HepG2 (cell line): ENCODE data around the gene TDRD9. TPM values are rescaled to one million over a fixed set of nuclear protein-coding genes. Genes with fewer than 3 reads are reported as not detected.

ENCODE experiments used
- ATAC-seq: fragments of 200-7000 bp; cut with Tn5 transposase; 3 replicates; pipeline ENCODE4 v1.9.1; 2020; ENCODE audit warnings: mild to moderate bottlenecking, moderate library complexity
- BruUV-seq: library from RNA; stranded (reverse); fragments of 400-500 nt; replicated peaks from 2 replicates; lab custom pipeline; 2021; lab: Mats Ljungman, UMichigan
- CTCF ChIA-PET: fragments of 300-600 bp; formaldehyde crosslinking; extraction: SDS; loops from one replicate; lab custom pipeline; 2021; ENCODE audit warnings: low total read pairs, inconsistent platforms, low intra/inter-chr PET ratio; lab: Yijun Ruan, JAX
- POLR2A ChIA-PET: fragments of 350-600 bp; sonication (Branson Sonifier 250); formaldehyde crosslinking; loops from one replicate; lab custom pipeline; 2020; ENCODE audit warnings: antibody characterized with exemption, inconsistent platforms; lab: Yijun Ruan, JAX
- DNase-seq: peaks from one replicate; pipeline ENCODE4 v3.0.0-alpha.2; 2015; ENCODE audit warnings: low spot score
- FAIRE-seq: peaks from 3 replicates; lab custom pipeline; 2011; peaks lifted over from hg19 to GRCh38; lab: Jason Lieb, UNC
- H2AFZ ChIP-seq: one replicate; pipeline ENCODE4 v1.6.1; 2011; ENCODE audit warnings: low read length, inconsistent platforms
- H3K27ac ChIP-seq: fragments of 300-600 bp; 3 replicates; pipeline ENCODE4 v1.8.0; 2011; ENCODE audit warnings: mixed run types, mild to moderate bottlenecking, mixed read lengths, low read length, inconsistent platforms; ENCODE audit not compliant: insufficient read depth; ENCODE audit errors: extremely low read length
- H3K27me3 ChIP-seq, 2 experiments: fragments of 200-600 bp in 1 of 2; 2 replicates in 1 of 2; 3 replicates in 1 of 2; pipeline versions ENCODE4 v1.6.0 to v1.8.0; 2011; ENCODE audit warnings: low read length in 2 of 2, mild to moderate bottlenecking in 2 of 2, moderate library complexity in 2 of 2, inconsistent platforms in 1 of 2; ENCODE audit not compliant: insufficient read depth in 2 of 2, control insufficient read depth in 1 of 2
- H3K36me3 ChIP-seq, 2 experiments: fragments of 200-600 bp in 1 of 2; replicated peaks in 1 of 2; 2 replicates in 1 of 2; 3 replicates in 1 of 2; pipeline versions ENCODE4 v1.5.1 to v1.8.0; 2011; ENCODE audit warnings: low read length in 2 of 2, inconsistent platforms in 1 of 2; ENCODE audit not compliant: insufficient read depth in 2 of 2, control insufficient read depth in 1 of 2
- H3K4me1 ChIP-seq: 2 replicates; pipeline ENCODE4 v1.5.1; 2012; ENCODE audit warnings: low read length, inconsistent platforms; ENCODE audit not compliant: insufficient read depth
- H3K4me2 ChIP-seq: 2 replicates; pipeline ENCODE4 v1.6.0; 2011; ENCODE audit warnings: low read depth, low read length, inconsistent platforms
- H3K4me3 ChIP-seq, 3 experiments: fragments of 200-600 bp in 1 of 3; sonication (generic), shearing (Covaris generic) in 1 of 3; replicated peaks in 1 of 3; 2 replicates each; pipeline ENCODE4 v1.5.1; 2011 to 2016; ENCODE audit warnings: low read length in 3 of 3, inconsistent platforms in 2 of 3, low read depth in 2 of 3, mild to moderate bottlenecking in 2 of 3, control low read depth in 1 of 3, mixed read lengths in 1 of 3; ENCODE audit not compliant: insufficient read depth in 1 of 3
- H3K79me2 ChIP-seq: one replicate; pipeline ENCODE4 v1.6.1; 2011; ENCODE audit warnings: low read length, inconsistent platforms; ENCODE audit not compliant: insufficient read depth
- H3K9ac ChIP-seq: 2 replicates; pipeline ENCODE4 v1.6.0; 2011; ENCODE audit warnings: mild to moderate bottlenecking, low read depth, low read length, inconsistent platforms; ENCODE audit not compliant: insufficient read depth
- H3K9me3 ChIP-seq: 2 replicates; pipeline ENCODE4 v1.5.1; 2012; ENCODE audit warnings: mild to moderate bottlenecking, low read length
- H4K20me1 ChIP-seq: 2 replicates; pipeline ENCODE4 v1.6.0; 2011; ENCODE audit warnings: inconsistent platforms, mild to moderate bottlenecking, low read length, moderate library complexity; ENCODE audit not compliant: insufficient read depth
- CEBPG ChIP-seq: IDR thresholded peaks from 2 replicates; pipeline ENCODE4 v1.6.1; 2016
- GTF3A ChIP-seq: sonication (generic); formaldehyde crosslinking; conservative IDR thresholded peaks from 2 replicates; pipeline ENCODE4 v1.4.0; 2020; ENCODE audit warnings: mild to moderate bottlenecking, missing genetic modification reagents
- KDM5A ChIP-seq: fragments of 200-600 bp; sonication (generic); IDR thresholded peaks from 2 replicates; pipeline ENCODE4 v1.7.0; 2018; ENCODE audit warnings: antibody characterized with exemption, mild to moderate bottlenecking, low read length, borderline replicate concordance
- MXD4 ChIP-seq: IDR thresholded peaks from 2 replicates; pipeline ENCODE4 v1.6.1; 2016; ENCODE audit warnings: mild to moderate bottlenecking, missing biosample characterization, missing genetic modification reagents
- MYC ChIP-seq: sonication (generic); formaldehyde crosslinking; IDR thresholded peaks from 2 replicates; pipeline ENCODE4 v1.9.0; 2021; ENCODE audit warnings: missing genetic modification reagents, borderline replicate concordance
- PCBP2 ChIP-seq: fragments of 200-400 bp; formaldehyde crosslinking; optimal IDR thresholded peaks from 2 replicates; pipeline ENCODE3; 2018; ENCODE audit warnings: low read length, low read depth; ENCODE audit not compliant: poor library complexity, severe bottlenecking
- REL ChIP-seq: sonication (generic); formaldehyde crosslinking; conservative IDR thresholded peaks from 2 replicates; pipeline ENCODE4 v1.8.0; 2022; ENCODE audit warnings: mild to moderate bottlenecking, missing genetic modification reagents, moderate library complexity
- ZNF230 ChIP-seq: sonication (generic); formaldehyde crosslinking; IDR thresholded peaks from 2 replicates; pipeline ENCODE4 v1.4.0; 2020; ENCODE audit warnings: mild to moderate bottlenecking, missing genetic modification reagents
- WGBS: methylation state at CpG from one replicate; pipeline ENCODE4 v1.1.6; 2017; ENCODE audit warnings: low lambda C conversion rate; 5-methylcytosine and 5-hydroxymethylcytosine counted together
- in situ Hi-C: cut with HindIII; loops from 2 replicates; pipeline ENCODE4 v1.10.0; 2017; ENCODE audit warnings: low pct_unique_long_range_greater_than_20kb; ENCODE audit not compliant: extremely low pct_ligation_motif_present
- intact Hi-C: fragments of 100-400 bp; cut with micrococcal nuclease; formaldehyde crosslinking; loops from one replicate; pipeline ENCODE4 v1.10.0; 2022; ENCODE audit not compliant: unreplicated experiment
- polyA plus RNA-seq, 8 experiments: library from polyadenylated mRNA; depleted of rRNA in 3 of 8; stranded (reverse) in 7 of 8; unstranded in 1 of 8; fragments of >200 nt; fragmentation: Illumina TruSeq in 4 of 8; extraction: Trizol in 4 of 8; gene quantifications; 2 replicates each; pipeline versions ENCODE4 v1.2.1 to v1.2.3, GENCODE V29; 2011 to 2016; ENCODE audit warnings: low read depth in 4 of 8, missing spikeins in 1 of 8, mixed read lengths in 1 of 8; ENCODE audit not compliant: insufficient read depth in 1 of 8
- total RNA-seq, 5 experiments: library from RNA; depleted of rRNA; stranded (reverse); fragments of >200 nt; fragmentation: Illumina TruSeq; extraction: Trizol; gene quantifications; 2 replicates each; pipeline ENCODE4 v1.2.3, GENCODE V29; 2016; ENCODE audit warnings: low read depth in 1 of 5
- TF ChIP-seq, protein P1 (sequence below): sonication (generic); formaldehyde crosslinking; IDR thresholded peaks from 2 replicates; pipeline ENCODE4 v1.4.0; 2020; ENCODE audit warnings: missing genetic modification reagents
- TF ChIP-seq, protein P2 (sequence below): sonication (generic); formaldehyde crosslinking; IDR thresholded peaks from 2 replicates; pipeline ENCODE4 v1.4.0; 2020; ENCODE audit warnings: mild to moderate bottlenecking, missing genetic modification reagents, borderline replicate concordance
- TF ChIP-seq, protein P3 (sequence below): IDR thresholded peaks from 2 replicates; pipeline ENCODE4 v1.6.1; 2016; ENCODE audit warnings: missing compliant biosample characterization, missing genetic modification reagents, borderline replicate concordance
- TF ChIP-seq, protein P4 (sequence below): sonication (generic); formaldehyde crosslinking; IDR thresholded peaks from 2 replicates; pipeline ENCODE4 v1.8.0; 2022; ENCODE audit warnings: mild to moderate bottlenecking, missing genetic modification reagents, borderline replicate concordance

TDRD9 gene
- total and polyA plus RNA-seq, 2 of the 13 experiments (the other 11 are each of a cell fraction or from before 2014, with no cell fraction given): not detected

DNA sequence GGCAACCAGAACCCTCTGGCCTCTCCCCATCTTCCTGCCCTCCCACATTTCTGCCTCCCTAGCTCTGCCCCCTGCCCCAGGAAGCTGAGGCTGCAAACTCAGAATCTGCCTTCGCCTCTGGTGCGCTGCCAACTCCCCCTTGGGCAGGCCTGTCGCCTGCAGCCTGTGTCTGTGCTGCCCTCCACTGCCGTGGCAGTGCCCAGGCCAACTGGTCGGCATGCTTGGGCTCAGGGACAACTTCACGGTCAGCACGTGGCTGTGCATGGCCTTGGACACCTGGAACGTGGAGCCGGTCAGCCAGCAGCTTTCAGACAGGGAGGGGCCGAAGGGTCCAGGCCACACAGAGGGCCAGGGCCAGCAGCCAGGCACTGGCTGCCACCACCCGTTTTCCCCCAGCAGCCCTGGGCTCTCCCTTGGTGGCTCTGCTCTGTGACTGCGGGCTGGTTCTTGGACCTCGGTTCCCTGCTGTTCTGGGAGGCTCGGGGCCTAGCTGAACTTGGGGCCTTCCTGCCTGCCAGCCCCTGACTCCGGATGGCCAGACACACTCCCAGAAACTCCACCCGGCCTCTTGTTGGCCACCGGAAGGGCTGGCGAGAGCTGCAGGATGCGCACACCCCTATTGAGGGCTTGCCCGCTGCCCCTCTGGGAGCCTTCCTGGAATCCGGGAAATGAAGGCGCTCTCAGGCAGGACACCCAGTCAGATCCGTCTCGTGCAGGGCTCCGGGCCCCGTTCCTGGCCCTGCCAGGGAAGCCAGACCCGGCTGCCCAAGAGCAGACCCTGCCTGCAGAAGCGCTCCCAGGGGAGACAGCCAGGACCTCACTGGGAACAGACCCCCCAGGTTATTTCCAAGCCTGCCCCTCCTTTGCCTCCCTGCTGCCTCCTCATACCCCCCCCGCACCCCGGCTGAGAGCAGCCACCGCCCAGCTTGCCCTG, 46.7 kb upstream of the TDRD9 start:
- ATAC-seq (peak; percentile 58), DNase-seq (peak; percentile 75), FAIRE-seq (no peak)
- Histone ChIP-seq H3K4me2 (peak overlapping the region; percentile 94), H2AFZ (no peak overlapping the region), H3K79me2 (peaks cover 15% of the 10 kb centered on the region), H3K27ac (peak overlapping the region; percentile 98), H3K9ac (peak overlapping the region; percentile 79), H3K36me3 (no peaks in the 10 kb centered on the region; a peak in 1 of 5 replicates), H3K27me3 (no peaks in the 10 kb centered on the region; a peak in 1 of 5 replicates), H3K4me3 (peak overlapping the region in 1 of 3 experiments; percentile 78; a peak in 2 of 6 replicates), H4K20me1 (no peaks in the 10 kb centered on the region), H3K4me1 (peaks cover 79% of the 10 kb centered on the region), H3K9me3 (no peaks in the 10 kb centered on the region)
- no TSS peak for BruUV-seq
- in situ Hi-C loops: no loop called here
- POLR2A ChIA-PET: interaction anchor here (0.8 to 5.5 kb wide), 14 partner anchors 10 to 287 kb away, joined by 3 to 195 read pairs (median 7); partner anchors contain the start of genes PPP1R13B, XRCC3 and ZFYVE21
- intact Hi-C loops: no loop called here
- CTCF ChIA-PET: no interaction called here
- 65% methylated on average over 21 of the region's 31 CpGs for WGBS
- no peak for TF ChIP-seq GTF3A (CRISPR knock-in tag)
- TF ChIP-seq REL (CRISPR knock-in tag): peak; percentile 97
- TF ChIP-seq, protein P1, sequence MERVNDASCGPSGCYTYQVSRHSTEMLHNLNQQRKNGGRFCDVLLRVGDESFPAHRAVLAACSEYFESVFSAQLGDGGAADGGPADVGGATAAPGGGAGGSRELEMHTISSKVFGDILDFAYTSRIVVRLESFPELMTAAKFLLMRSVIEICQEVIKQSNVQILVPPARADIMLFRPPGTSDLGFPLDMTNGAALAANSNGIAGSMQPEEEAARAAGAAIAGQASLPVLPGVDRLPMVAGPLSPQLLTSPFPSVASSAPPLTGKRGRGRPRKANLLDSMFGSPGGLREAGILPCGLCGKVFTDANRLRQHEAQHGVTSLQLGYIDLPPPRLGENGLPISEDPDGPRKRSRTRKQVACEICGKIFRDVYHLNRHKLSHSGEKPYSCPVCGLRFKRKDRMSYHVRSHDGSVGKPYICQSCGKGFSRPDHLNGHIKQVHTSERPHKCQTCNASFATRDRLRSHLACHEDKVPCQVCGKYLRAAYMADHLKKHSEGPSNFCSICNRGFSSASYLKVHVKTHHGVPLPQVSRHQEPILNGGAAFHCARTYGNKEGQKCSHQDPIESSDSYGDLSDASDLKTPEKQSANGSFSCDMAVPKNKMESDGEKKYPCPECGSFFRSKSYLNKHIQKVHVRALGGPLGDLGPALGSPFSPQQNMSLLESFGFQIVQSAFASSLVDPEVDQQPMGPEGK (CRISPR knock-in tag): peak; percentile 94
- no peak for TF ChIP-seq KDM5A
- TF ChIP-seq, protein P2, sequence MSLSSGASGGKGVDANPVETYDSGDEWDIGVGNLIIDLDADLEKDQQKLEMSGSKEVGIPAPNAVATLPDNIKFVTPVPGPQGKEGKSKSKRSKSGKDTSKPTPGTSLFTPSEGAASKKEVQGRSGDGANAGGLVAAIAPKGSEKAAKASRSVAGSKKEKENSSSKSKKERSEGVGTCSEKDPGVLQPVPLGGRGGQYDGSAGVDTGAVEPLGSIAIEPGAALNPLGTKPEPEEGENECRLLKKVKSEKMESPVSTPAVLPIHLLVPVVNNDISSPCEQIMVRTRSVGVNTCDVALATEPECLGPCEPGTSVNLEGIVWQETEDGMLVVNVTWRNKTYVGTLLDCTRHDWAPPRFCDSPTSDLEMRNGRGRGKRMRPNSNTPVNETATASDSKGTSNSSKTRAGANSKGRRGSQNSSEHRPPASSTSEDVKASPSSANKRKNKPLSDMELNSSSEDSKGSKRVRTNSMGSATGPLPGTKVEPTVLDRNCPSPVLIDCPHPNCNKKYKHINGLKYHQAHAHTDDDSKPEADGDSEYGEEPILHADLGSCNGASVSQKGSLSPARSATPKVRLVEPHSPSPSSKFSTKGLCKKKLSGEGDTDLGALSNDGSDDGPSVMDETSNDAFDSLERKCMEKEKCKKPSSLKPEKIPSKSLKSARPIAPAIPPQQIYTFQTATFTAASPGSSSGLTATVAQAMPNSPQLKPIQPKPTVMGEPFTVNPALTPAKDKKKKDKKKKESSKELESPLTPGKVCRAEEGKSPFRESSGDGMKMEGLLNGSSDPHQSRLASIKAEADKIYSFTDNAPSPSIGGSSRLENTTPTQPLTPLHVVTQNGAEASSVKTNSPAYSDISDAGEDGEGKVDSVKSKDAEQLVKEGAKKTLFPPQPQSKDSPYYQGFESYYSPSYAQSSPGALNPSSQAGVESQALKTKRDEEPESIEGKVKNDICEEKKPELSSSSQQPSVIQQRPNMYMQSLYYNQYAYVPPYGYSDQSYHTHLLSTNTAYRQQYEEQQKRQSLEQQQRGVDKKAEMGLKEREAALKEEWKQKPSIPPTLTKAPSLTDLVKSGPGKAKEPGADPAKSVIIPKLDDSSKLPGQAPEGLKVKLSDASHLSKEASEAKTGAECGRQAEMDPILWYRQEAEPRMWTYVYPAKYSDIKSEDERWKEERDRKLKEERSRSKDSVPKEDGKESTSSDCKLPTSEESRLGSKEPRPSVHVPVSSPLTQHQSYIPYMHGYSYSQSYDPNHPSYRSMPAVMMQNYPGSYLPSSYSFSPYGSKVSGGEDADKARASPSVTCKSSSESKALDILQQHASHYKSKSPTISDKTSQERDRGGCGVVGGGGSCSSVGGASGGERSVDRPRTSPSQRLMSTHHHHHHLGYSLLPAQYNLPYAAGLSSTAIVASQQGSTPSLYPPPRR (CRISPR knock-in tag): peak; percentile 86; the same call in 1 of the 2 replicates
- TF ChIP-seq CEBPG (CRISPR knock-in tag): peak; percentile 53
- peak; percentile 97 for TF ChIP-seq ZNF230
- peak; percentile 99 for TF ChIP-seq MYC (CRISPR knock-in tag)
- TF ChIP-seq MXD4 (CRISPR knock-in tag): peak; percentile 93
- TF ChIP-seq, protein P3, sequence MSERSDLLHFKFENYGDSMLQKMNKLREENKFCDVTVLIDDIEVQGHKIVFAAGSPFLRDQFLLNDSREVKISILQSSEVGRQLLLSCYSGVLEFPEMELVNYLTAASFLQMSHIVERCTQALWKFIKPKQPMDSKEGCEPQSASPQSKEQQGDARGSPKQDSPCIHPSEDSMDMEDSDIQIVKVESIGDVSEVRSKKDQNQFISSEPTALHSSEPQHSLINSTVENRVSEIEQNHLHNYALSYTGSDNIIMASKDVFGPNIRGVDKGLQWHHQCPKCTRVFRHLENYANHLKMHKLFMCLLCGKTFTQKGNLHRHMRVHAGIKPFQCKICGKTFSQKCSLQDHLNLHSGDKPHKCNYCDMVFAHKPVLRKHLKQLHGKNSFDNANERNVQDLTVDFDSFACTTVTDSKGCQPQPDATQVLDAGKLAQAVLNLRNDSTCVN: peak; percentile 87
- no peak for TF ChIP-seq PCBP2
- TF ChIP-seq, protein P4, sequence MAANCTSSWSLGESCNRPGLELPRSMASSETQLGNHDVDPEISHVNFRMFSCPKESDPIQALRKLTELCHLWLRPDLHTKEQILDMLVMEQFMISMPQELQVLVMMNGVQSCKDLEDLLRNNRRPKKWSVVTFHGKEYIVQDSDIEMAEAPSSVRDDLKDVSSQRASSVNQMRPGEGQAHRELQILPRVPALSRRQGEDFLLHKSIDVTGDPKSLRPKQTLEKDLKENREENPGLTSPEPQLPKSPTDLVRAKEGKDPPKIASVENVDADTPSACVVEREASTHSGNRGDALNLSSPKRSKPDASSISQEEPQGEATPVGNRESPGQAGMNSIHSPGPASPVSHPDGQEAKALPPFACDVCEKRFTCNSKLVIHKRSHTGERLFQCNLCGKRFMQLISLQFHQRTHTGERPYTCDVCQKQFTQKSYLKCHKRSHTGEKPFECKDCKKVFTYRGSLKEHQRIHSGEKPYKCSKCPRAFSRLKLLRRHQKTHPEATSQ: no peak; the same call in 1 of the 2 replicates
